Mucosa of stomach (tissue), 1 donor: ENCODE results near the gene IFT20.

Experiments used
- H3K27me3 ChIP-seq: one replicate; pipeline ENCODE4 v1.7.0; 2013; ENCODE audit warnings: mild to moderate bottlenecking, low read length; ENCODE audit not compliant: control insufficient read depth, insufficient read depth
- H3K36me3 ChIP-seq: one replicate; pipeline ENCODE4 v1.7.0; 2013; ENCODE audit warnings: low read length; ENCODE audit not compliant: control insufficient read depth, insufficient read depth
- H3K4me1 ChIP-seq: one replicate; pipeline ENCODE4 v1.7.0; 2013; ENCODE audit warnings: mild to moderate bottlenecking, low read length; ENCODE audit not compliant: control insufficient read depth, insufficient read depth
- H3K4me3 ChIP-seq: one replicate; pipeline ENCODE4 v1.7.0; 2013; ENCODE audit warnings: low read length
- H3K9ac ChIP-seq: one replicate; pipeline ENCODE4 v1.7.0; 2013; ENCODE audit warnings: mild to moderate bottlenecking, low read length, moderate library complexity
- H3K9me3 ChIP-seq: one replicate; pipeline ENCODE4 v1.7.0; 2013; ENCODE audit warnings: mild to moderate bottlenecking, low read length, moderate library complexity; ENCODE audit not compliant: control insufficient read depth
- donor health status: Pancreatic carcinoma.

Gene IFT20

DNA sequence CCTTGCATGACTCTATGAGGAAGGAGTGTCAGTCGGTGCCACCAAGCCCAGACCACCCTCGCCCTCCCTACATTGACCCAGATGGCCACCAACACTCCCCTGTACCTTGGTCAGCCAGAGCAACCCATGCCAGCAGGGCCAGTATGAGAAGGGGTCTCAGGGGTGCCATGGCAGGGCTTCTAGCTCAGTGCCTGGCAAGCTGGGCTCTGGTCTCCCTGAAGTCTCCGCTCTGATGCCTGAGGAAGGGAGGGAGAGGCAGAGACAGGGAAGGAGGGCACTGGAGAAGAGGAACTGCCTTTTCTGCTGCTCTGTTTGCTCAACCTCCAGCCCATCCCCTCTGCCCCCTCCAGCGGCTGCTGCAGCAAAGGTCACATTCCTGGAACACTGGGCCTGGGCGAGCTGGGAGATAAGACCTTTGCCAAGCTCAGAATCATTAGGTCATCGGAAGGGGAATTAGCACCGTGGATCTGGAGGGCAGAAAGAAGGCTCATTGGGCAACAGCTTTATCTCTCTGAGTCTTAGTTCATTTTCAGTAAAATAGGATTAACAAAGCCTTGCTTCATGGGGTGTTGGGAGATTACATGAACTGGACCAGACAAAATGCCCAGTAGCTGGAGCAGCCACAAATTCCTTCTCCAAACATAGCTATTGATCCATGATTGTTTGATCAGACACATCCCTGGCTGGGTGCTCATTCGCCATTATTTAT, 34.9 kb upstream of the IFT20 start, which contains the start of gene VTN:
VTN (minus strand) TSS at position 273 of the 709 bp plus-strand sequence; CDS start at position 169, 104 bp downstream.
- H3K4me1 ChIP-seq: peaks cover 11% of the 10 kb centered on the region
- no peaks in the 10 kb centered on the region for H3K36me3 ChIP-seq
- H3K4me3 ChIP-seq: no peak within 1 kb of the TSS
- H3K27me3 ChIP-seq: peaks cover 26% of the 10 kb centered on the region
- H3K9me3 ChIP-seq: no peaks in the 10 kb centered on the region
- H3K9ac ChIP-seq: no peak within 1 kb of the TSS

DNA sequence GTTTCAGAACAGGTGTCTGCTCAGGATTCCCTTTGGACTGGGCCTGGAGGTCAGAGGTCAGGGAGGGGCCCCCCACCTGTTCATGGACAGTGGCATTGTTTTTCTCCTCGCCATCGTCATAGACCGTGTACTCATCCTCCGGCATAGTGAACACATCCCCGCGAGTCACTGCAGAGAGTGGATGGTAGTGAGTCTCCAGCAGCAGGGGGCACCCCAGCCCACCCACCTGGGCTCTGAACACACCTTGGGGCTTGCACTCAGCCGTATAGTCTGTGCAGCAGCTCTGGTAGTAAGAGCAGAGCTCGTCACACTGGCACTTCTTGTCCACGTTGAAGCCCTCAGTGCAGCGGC, 34.4 kb upstream of the IFT20 start:
- H3K4me1 ChIP-seq: peaks cover 11% of the 10 kb centered on the region
- H3K9ac ChIP-seq: no peak overlapping the region
- H3K27me3 ChIP-seq: peaks cover 22% of the 10 kb centered on the region
- H3K9me3 ChIP-seq: no peaks in the 10 kb centered on the region
- no peak overlapping the region for H3K4me3 ChIP-seq
- H3K36me3 ChIP-seq: no peaks in the 10 kb centered on the region

DNA sequence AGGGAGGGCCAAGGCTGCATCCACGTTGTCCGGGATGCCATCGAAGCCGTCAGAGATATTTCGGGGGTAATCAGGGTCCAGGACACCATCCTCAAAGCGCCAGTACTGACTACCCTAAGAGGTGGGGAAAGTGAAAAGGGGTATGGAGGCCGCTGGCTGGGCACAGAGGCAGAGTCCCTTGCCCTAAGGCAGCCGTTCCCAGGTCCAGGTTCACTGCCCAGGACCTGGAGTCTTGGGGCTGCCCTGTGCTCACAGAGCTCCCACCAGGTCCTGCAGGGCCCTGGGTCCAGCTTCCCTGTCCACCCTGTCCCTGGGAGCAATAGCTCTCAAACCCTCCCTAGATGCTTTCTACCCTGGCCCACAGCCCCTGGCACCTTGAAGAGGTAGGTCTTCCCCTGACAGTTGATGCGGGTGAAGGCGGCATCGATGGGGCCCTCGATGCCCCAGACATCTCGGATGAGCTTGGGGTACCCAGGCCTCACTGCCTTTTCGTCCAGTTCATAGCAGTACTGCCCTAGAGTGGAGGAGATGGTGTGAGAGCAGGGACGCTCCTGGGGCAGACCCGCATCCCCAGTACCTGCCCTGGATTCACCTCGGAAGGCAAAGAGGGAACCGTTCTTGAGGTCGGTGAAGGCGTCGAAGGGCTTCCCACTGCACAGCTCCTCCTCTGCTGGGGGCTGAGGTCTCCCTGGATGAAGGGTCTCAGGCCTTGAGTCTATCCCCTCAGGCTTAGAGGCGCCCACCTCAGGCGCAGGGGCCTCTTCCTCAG, 33.8 kb upstream of the IFT20 start:
- no peak overlapping the region for H3K4me3 ChIP-seq
- H3K27me3 ChIP-seq: peaks cover 22% of the 10 kb centered on the region
- no peaks in the 10 kb centered on the region for H3K9me3 ChIP-seq
- H3K36me3 ChIP-seq: no peaks in the 10 kb centered on the region
- H3K4me1 ChIP-seq: peaks cover 11% of the 10 kb centered on the region
- H3K9ac ChIP-seq: no peak overlapping the region

DNA sequence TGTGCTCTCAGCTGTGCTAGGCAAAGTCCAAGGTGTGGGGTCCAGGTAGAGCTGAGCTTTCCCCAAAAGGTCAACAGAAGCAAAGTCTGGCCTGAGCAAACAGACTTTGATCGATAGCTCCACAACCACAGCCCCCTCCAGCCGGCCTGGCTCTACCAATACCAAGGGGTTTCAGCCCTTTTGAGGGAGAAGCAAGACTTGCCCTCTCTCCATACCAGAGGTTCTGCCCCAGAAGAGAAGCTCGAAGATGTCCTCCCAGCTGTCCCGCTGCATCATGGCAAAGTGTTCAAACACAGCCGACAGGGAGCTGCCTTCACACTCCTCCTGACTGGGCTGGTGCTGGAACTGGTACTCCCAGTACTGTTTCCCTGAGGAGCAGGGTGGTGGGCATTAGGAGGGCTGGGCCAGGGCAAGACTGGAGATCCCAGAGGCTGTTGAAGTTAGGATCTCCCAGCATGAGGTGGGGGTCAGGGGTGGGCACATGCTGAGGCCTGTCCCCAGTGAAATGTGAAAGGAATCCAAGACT, 33.1 kb upstream of the IFT20 start:
- no peak overlapping the region for H3K9ac ChIP-seq

DNA sequence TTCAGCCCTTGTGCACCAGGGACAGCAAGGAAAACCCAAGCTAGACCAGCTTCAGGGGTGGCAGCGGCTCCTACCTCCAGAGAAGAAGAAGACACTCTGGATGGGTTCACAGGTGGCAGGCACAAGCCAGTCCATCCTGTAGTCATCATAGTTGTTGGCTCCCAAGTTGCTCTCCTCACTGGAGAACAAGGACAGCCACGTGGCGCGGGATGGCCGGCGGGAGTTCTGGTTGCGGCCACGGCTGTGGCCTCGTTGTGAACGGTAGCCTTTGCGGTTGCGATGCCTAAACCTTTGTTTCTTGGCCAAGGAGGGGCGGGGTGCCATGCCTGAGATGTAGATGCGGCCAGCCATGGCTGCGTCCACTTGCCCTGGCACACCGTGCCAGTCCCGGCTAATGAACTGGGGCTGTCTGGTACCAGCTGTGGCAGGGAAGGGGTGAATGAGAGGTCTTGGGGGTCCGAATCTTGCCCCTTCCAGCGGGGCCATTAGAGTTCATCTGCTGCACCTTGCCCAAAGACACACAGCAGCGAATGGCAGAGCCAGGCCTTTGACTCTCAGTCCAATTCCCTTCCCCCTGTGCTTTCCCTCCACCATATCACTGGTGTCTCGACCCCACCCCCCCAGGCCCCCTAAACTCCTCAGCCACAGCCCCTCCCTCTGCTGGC, 32.5 kb upstream of the IFT20 start:
- Histone ChIP-seq H3K9me3 (no peaks in the 10 kb centered on the region), H3K4me1 (peaks cover 8% of the 10 kb centered on the region), H3K36me3 (no peaks in the 10 kb centered on the region), H3K4me3 (no peak overlapping the region), H3K9ac (no peak overlapping the region), H3K27me3 (peaks cover 13% of the 10 kb centered on the region)

More for the DNA sequence above, 33.1 kb upstream of the IFT20 start:
- Histone ChIP-seq H3K36me3 (no peaks in the 10 kb centered on the region), H3K27me3 (peaks cover 19% of the 10 kb centered on the region), H3K4me3 (no peak overlapping the region), H3K4me1 (peaks cover 11% of the 10 kb centered on the region), H3K9me3 (no peaks in the 10 kb centered on the region)

DNA sequence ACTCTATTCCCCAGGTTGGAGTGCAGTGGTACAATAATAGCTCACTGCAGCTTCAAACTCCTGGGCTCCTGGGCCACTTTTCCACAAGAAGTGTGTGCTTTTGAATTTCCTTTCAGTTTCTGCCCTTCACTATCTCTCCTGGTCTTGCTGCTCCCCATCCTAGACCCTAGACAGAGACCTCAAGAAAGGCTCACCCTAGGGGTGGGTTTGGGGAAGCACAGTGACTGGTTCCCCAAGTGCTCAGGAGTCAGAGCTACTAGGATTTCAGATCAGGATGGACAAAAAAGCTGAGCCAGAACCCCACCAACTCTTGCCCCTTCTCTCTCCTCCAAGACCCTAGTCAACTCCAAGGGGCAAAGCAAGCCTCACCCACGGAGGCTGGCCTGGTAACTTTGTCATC, 31.3 kb upstream of the IFT20 start:
- peaks cover 1% of the 10 kb centered on the region for H3K4me1 ChIP-seq
- no peak overlapping the region for H3K4me3 ChIP-seq
- no peaks in the 10 kb centered on the region for H3K9me3 ChIP-seq
- no peak overlapping the region for H3K9ac ChIP-seq
- peaks cover 1% of the 10 kb centered on the region for H3K27me3 ChIP-seq
- no peaks in the 10 kb centered on the region for H3K36me3 ChIP-seq

DNA sequence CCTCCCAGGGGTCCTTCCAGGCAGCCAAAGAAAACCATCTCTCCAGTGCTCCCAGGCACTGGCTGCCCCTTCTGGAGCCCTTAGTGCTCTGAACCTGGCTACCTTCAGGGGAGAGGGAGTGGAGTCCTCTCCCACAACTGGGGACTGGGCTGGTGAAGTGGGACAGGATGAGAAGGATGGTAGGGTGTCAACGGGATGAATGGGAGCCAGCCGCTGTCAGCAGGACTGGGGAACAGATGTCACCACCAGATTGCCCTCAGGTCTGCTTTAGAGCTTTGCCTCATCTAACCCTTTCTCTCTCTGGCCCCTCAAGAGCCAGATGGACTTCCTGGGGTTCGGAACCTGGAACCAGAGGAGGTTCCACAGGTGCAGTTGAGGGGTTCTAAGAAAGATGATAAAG, 30.2 kb upstream of the IFT20 start:
- H3K36me3 ChIP-seq: peaks cover 6% of the 10 kb centered on the region
- no peaks in the 10 kb centered on the region for H3K9me3 ChIP-seq
- H3K9ac ChIP-seq: no peak overlapping the region
- no peaks in the 10 kb centered on the region for H3K4me1 ChIP-seq
- no peak overlapping the region for H3K4me3 ChIP-seq
- H3K27me3 ChIP-seq: no peaks in the 10 kb centered on the region

DNA sequence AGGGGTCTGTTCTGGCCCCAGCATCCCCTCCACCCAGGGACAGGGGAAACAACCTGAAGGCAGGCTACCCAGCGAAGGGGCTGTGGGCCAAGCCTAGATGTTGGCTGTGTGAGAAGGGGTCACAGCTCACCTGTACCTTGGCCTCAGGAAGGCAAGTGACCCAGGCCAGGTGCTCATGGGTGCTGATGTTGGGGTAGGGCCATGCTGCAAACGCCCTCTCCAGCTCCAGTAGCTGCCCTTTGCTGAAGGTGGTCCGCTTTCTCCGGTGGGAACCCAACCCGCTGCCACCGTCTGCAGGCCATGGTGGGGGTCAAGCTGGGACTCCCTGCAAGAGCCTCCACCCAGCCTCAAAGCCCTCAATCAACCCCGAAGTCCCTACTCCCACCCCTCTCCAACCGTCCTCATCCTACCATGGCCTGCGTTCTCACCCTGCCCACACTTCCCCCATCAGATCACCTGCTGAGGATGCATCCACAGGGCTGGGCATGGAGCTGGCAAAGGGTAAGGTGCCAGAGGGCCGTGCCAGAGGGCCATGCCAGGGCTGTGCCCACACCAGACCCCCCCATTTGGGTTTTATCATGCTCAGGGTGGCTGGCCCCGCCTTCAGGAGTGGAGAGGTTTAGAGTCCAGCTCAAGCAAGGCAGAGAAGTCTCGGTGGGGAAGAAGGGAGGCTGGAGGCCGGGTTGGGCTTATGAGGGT, 29.5 kb upstream of the IFT20 start, which contains the start of gene SEBOX:
SEBOX (minus strand) TSS at position 535 of the 699 bp plus-strand sequence; CDS start at position 487, 48 bp downstream.
- Histone ChIP-seq H3K4me1 (no peaks in the 10 kb centered on the region), H3K9ac (no peak within 1 kb of the TSS), H3K9me3 (no peaks in the 10 kb centered on the region), H3K27me3 (no peaks in the 10 kb centered on the region), H3K4me3 (no peak within 1 kb of the TSS), H3K36me3 (peaks cover 6% of the 10 kb centered on the region)

DNA sequence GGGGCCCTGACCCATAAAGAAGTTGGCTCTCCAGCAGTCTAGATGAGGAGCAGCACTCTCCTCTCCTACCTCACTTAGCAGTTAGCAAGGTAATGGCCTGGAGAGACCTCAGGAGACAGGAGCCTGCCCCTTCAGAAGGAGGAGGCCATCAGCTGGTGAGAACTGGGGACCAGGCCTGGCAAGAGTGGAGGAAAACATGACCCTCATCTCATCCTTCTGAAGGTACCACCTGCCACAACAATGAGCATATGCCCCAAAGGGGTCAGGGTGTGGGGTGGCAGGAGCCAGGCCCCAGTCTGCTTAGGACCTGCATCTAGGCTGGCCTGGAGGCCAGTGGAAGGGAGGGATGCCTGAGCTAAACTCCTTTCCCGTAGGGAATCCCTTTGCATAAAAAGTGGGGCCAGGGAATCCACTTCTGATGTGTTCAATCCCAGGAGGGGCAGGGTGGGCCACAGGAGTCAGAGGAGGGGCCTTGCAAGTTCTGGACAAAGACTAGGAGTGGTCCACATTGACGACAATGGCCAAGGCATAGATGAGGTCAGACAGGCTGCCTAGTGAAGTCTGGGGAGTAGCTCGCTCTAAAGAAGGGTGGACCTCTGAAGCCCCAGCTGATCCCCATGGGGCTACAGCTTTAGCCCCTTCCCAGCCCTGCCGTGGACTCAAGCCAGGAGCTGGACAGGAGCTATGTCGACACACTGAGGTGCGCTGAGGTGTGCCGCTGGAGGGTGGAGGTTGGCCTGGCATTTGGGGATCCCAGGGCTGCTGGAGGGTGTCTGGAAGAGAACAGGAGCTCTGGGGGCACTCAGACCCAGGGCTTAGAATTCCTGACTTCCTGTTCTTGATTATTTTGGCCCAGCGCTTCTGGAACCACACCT, 28.7 kb upstream of the IFT20 start:
- Histone ChIP-seq H3K9ac (no peak overlapping the region), H3K4me1 (no peaks in the 10 kb centered on the region), H3K36me3 (peaks cover 6% of the 10 kb centered on the region), H3K9me3 (no peaks in the 10 kb centered on the region), H3K27me3 (no peaks in the 10 kb centered on the region), H3K4me3 (no peak overlapping the region)

DNA sequence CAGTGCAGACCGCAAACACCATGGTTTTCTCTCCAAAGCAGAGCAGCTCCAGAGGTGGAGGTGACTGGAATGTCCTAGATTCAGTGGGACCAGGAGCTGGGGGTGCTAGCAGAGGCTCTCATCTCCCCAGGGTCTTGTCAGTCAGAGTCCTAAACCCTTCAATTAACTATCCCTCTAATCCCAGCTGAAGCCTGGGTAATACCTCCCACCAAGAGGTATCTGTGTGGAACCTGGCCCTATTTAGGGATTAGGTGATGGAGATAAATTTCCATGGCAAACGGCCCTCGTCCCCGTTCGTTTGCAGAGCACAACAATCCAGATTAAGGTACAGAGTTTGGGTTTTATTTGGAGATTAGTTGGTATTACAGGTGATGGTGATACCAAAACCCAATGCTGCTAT, 27.9 kb upstream of the IFT20 start:
- H3K4me1 ChIP-seq: peaks cover 4% of the 10 kb centered on the region
- H3K4me3 ChIP-seq: no peak overlapping the region
- no peaks in the 10 kb centered on the region for H3K9me3 ChIP-seq
- no peak overlapping the region for H3K9ac ChIP-seq
- H3K36me3 ChIP-seq: peaks cover 6% of the 10 kb centered on the region
- H3K27me3 ChIP-seq: no peaks in the 10 kb centered on the region

DNA sequence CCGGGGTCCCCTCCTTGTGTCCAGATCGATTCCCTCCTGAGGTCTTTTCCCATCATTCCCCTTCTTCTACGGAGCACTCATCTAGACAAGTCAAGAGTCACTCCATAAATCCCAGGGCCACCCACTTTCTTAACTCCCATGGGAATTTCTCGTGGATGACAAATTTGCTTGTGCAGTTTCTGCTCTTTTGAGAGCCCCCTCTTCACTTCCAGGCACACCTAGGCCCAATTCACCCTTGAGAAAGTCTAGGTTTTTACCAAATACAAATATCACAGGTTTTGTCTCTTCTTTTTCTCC, 22.6 kb upstream of the IFT20 start:
- Histone ChIP-seq H3K9me3 (no peaks in the 10 kb centered on the region), H3K9ac (peak overlapping the region; percentile 96), H3K27me3 (no peaks in the 10 kb centered on the region), H3K4me3 (peak overlapping the region; percentile 80), H3K36me3 (peaks cover 17% of the 10 kb centered on the region), H3K4me1 (peaks cover 13% of the 10 kb centered on the region)
